Osteoblast (primary cell): Measurements from ENCODE around the gene KRTAP5-5. TPM values are rescaled to one million over a fixed set of nuclear protein-coding genes. Genes with fewer than 3 reads are reported as not detected.

Experiments used
- DNase-seq: peaks from one replicate; pipeline ENCODE4 v3.0.0; 2011; ENCODE audit warnings: low spot score, mixed read lengths; ENCODE audit not compliant: insufficient read length; ENCODE audit errors: missing footprints
- H2AFZ ChIP-seq: 2 replicates; pipeline ENCODE4 v1.6.0; 2011; ENCODE audit warnings: mild to moderate bottlenecking, low read length
- H3K27ac ChIP-seq: 2 replicates; pipeline ENCODE4 v1.5.1; 2011; ENCODE audit warnings: mild to moderate bottlenecking, low read depth, low read length, moderate library complexity
- H3K27me3 ChIP-seq: 2 replicates; pipeline ENCODE4 v1.6.0; 2012; ENCODE audit warnings: mild to moderate bottlenecking, control low read depth, inconsistent platforms, low read length, moderate library complexity; ENCODE audit not compliant: insufficient read depth
- H3K36me3 ChIP-seq: 2 replicates; pipeline ENCODE4 v1.5.1; 2011; ENCODE audit warnings: mild to moderate bottlenecking, low read length, control low read depth, moderate library complexity; ENCODE audit not compliant: insufficient read depth
- H3K4me1 ChIP-seq: 2 replicates; pipeline ENCODE4 v1.5.1; 2011; ENCODE audit warnings: mild to moderate bottlenecking, low read length, control low read depth, moderate library complexity; ENCODE audit not compliant: insufficient read depth
- H3K4me2 ChIP-seq: 2 replicates; pipeline ENCODE4 v1.6.0; 2011; ENCODE audit warnings: mild to moderate bottlenecking, low read length; ENCODE audit not compliant: insufficient read depth
- H3K4me3 ChIP-seq: fragments of 200-600 bp; sonication (generic); 3 replicates; pipeline ENCODE4 v1.5.1; 2012; ENCODE audit warnings: mild to moderate bottlenecking, low read length, inconsistent platforms; ENCODE audit not compliant: insufficient read depth
- H3K79me2 ChIP-seq: 2 replicates; pipeline ENCODE4 v1.6.0; 2012; ENCODE audit warnings: mild to moderate bottlenecking, low read length, control low read depth, inconsistent platforms; ENCODE audit not compliant: insufficient read depth
- H3K9me3 ChIP-seq: 2 replicates; pipeline ENCODE4 v1.5.1; 2011; ENCODE audit warnings: low read depth, low read length, control low read depth
- H4K20me1 ChIP-seq: 2 replicates; pipeline ENCODE4 v1.6.0; 2012; ENCODE audit warnings: mild to moderate bottlenecking, low read length, control low read depth; ENCODE audit not compliant: insufficient read depth
- total RNA-seq: library from RNA; depleted of rRNA; stranded (reverse); fragments of >200 nt; gene quantifications from 2 replicates; pipeline ENCODE4 v1.2.3, GENCODE V29; 2012
- TF ChIP-seq, protein P1 (sequence below): IDR thresholded peaks from 2 replicates; pipeline ENCODE4 v1.5.1; 2011; ENCODE audit warnings: mild to moderate bottlenecking, low read depth, low read length, moderate library complexity; ENCODE audit errors: extremely low read depth

Gene KRTAP5-5
- total RNA-seq, 1 donor: not detected

DNA sequence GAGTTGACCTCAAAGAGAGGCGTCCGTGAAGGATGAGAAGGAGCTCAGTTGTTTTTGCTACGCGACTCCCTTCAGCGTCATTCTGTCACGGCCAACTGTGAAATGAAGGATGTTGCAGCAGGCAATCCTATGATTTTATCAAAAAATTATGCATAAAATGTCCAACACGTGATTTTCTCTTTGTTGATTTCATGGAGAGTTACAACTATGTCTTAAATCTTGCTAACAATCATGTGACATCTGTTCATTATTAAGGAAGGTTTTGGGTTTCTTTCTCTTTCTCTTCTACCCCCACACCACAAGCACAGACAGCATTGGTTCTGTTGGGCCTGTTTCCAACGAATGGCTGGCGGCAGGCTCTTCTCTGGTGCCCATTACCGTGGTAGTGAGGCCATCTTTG lies 11.3 kb upstream of the KRTAP5-5 start:
- H3K4me3 ChIP-seq: no peak overlapping the region
- TF ChIP-seq, protein P1, sequence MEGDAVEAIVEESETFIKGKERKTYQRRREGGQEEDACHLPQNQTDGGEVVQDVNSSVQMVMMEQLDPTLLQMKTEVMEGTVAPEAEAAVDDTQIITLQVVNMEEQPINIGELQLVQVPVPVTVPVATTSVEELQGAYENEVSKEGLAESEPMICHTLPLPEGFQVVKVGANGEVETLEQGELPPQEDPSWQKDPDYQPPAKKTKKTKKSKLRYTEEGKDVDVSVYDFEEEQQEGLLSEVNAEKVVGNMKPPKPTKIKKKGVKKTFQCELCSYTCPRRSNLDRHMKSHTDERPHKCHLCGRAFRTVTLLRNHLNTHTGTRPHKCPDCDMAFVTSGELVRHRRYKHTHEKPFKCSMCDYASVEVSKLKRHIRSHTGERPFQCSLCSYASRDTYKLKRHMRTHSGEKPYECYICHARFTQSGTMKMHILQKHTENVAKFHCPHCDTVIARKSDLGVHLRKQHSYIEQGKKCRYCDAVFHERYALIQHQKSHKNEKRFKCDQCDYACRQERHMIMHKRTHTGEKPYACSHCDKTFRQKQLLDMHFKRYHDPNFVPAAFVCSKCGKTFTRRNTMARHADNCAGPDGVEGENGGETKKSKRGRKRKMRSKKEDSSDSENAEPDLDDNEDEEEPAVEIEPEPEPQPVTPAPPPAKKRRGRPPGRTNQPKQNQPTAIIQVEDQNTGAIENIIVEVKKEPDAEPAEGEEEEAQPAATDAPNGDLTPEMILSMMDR: no peak
- no peaks in the 10 kb centered on the region for H3K36me3 ChIP-seq
- no peak for DNase-seq
- peaks cover 15% of the 10 kb centered on the region for H3K27me3 ChIP-seq
- H2AFZ ChIP-seq: no peak overlapping the region
- no peak overlapping the region for H3K27ac ChIP-seq
- H3K9me3 ChIP-seq: no peaks in the 10 kb centered on the region
- H4K20me1 ChIP-seq: no peaks in the 10 kb centered on the region
- no peak overlapping the region for H3K4me2 ChIP-seq
- no peaks in the 10 kb centered on the region for H3K4me1 ChIP-seq
- no peaks in the 10 kb centered on the region for H3K79me2 ChIP-seq

DNA sequence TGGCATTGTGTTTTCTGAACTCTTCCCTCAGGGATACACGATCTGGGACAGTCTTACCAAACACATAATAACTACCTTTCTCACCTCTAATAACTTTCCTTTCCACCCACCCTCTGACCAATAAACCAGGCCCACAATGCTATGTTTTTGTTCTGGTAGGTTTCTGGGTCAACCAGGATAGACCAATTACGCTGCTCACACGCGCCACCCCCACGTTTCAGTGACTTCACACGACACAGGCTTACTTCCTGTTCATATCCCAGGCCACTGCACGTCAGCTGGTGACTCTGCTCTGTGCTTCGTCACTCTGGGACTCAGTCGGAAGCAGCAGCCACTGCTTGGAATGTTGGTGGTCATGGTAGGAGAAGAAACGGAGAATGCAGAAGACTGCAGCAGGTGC lies 10.1 kb upstream of the KRTAP5-5 start:
- no peaks in the 10 kb centered on the region for H3K4me1 ChIP-seq
- TF ChIP-seq, protein P1: no peak
- no peak overlapping the region for H3K4me3 ChIP-seq
- no peaks in the 10 kb centered on the region for H3K79me2 ChIP-seq
- no peak overlapping the region for H3K27ac ChIP-seq
- DNase-seq: no peak
- no peak overlapping the region for H3K4me2 ChIP-seq
- no peaks in the 10 kb centered on the region for H3K36me3 ChIP-seq
- no peaks in the 10 kb centered on the region for H4K20me1 ChIP-seq
- peak overlapping the region; percentile 20 for H2AFZ ChIP-seq
- peaks cover 20% of the 10 kb centered on the region for H3K27me3 ChIP-seq
- H3K9me3 ChIP-seq: no peaks in the 10 kb centered on the region

DNA sequence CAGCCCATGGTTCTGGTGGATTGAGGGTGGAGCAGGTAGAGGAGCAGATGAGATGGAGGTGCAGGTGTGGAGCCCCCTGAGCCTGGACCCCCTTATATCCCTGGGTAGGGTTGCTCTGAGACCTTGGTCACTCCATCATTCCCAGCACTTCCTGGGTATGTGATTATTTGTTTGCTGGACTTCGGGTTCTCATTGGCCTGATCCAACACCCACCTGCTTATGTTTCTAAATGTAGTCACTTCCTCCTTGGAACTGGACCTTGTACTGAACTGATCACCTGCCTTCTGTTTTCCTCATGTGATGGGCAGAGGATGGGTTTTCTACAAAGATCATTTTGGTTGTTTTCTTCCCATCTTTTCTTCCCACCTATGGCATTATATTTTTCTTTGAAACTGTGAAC lies 7.5 kb upstream of the KRTAP5-5 start, which contains the start of gene KRTAP5-4:
Gene KRTAP5-4, minus strand, starts transcription at position 53 of the 400 bp plus-strand sequence. Its CDS starts 45 bp downstream, at position 8.
- no peaks in the 10 kb centered on the region for H4K20me1 ChIP-seq
- TF ChIP-seq, protein P1: no peak
- no peak within 1 kb of the TSS for H3K4me2 ChIP-seq
- no peaks in the 10 kb centered on the region for H3K4me1 ChIP-seq
- no peaks in the 10 kb centered on the region for H3K79me2 ChIP-seq
- no peaks in the 10 kb centered on the region for H3K36me3 ChIP-seq
- H3K27me3 ChIP-seq: peaks cover 12% of the 10 kb centered on the region
- no peaks in the 10 kb centered on the region for H3K9me3 ChIP-seq
- no peak within 1 kb of the TSS for H3K4me3 ChIP-seq
- DNase-seq: peak; percentile 51
- no peak within 1 kb of the TSS for H2AFZ ChIP-seq
- no peak within 1 kb of the TSS for H3K27ac ChIP-seq

DNA sequence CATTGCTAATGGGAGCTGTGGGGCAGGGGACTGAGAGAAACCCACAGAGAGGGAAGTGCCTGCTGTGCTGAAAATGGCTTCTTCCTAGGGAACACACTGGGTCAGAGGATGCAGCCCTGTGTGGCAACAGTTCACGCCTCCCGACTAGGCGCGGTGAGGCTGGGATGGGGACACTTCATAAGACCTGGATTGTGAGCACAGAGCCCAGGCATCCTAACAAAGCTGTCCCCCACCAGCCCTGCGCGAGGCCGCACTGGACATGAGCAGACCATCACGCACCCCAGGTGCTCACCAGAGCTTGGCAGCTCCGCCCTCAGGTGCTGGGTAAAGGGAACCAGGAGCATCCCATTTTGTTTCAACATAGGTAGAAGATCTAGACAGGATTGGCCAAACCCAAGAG lies 5.9 kb upstream of the KRTAP5-5 start:
- peak; percentile 53 for DNase-seq
- Histone ChIP-seq H3K36me3 (no peaks in the 10 kb centered on the region), H3K4me1 (no peaks in the 10 kb centered on the region), H2AFZ (no peak overlapping the region), H3K9me3 (no peaks in the 10 kb centered on the region), H3K4me3 (no peak overlapping the region), H3K27me3 (peaks cover 27% of the 10 kb centered on the region), H3K79me2 (no peaks in the 10 kb centered on the region), H3K4me2 (no peak overlapping the region), H3K27ac (no peak overlapping the region), H4K20me1 (no peaks in the 10 kb centered on the region)
- TF ChIP-seq, protein P1: no peak
